Activated T-cell treated with anti-CD3 and anti-CD28 coated beads, Interleukin-2, amount 50 U/mL, for 48 hours (primary cell): Measurements from ENCODE around the gene FAM135A.
"Not testable (repeated sequence)": the region's sequence is repeated elsewhere in the genome, so short reads cannot be mapped to it uniquely, and the experiment has no call there.

Source experiments
- DNase-seq, 2 experiments: peaks; one replicate each; pipeline ENCODE4 v3.0.0-alpha.2; 2020

FAM135A gene

GRCh38 chr6:70396796-70397729 lies 16.2 kb upstream of the FAM135A start:
- DNase-seq = no peak

GRCh38 chr6:70398783-70399728 lies 14.3 kb upstream of the FAM135A start:
- DNase-seq = no peak

- DNase-seq = no peak
These were observed 8.7 kb upstream of the FAM135A start for GRCh38 chr6:70404658-70405057.

- no peak for DNase-seq
These were observed 4.1 kb upstream of the FAM135A start for GRCh38 chr6:70409216-70409615.

GRCh38 chr6:70411542-70412251 lies 1.6 kb upstream of the FAM135A start:
- DNase-seq = no peak

GRCh38 chr6:70412252-70413113 lies 825 bp upstream of the FAM135A start:
- DNase-seq = no peak

GRCh38 chr6:70413992-70414494 lies 735 bp downstream of the FAM135A start:
- no peak for DNase-seq

GRCh38 chr6:70414813-70415212 lies 1.5 kb downstream of the FAM135A start:
- no peak for DNase-seq

GRCh38 chr6:70415247-70415646 lies 1.9 kb downstream of the FAM135A start:
- no peak for DNase-seq

GRCh38 chr6:70415660-70416059 lies 2.4 kb downstream of the FAM135A start:
- DNase-seq = no peak

GRCh38 chr6:70421509-70421908 lies 8.2 kb downstream of the FAM135A start:
- DNase-seq = no peak

- DNase-seq = no peak
These were observed 10.2 kb downstream of the FAM135A start for GRCh38 chr6:70423189-70424134.

GRCh38 chr6:70424291-70424690 lies 11.0 kb downstream of the FAM135A start:
- no peak for DNase-seq

GRCh38 chr6:70436320-70436719 lies 23.0 kb downstream of the FAM135A start:
- DNase-seq = no peak

GRCh38 chr6:70445001-70445400 lies 31.7 kb downstream of the FAM135A start:
- DNase-seq = no peak

GRCh38 chr6:70447343-70448070 lies 34.2 kb downstream of the FAM135A start:
- DNase-seq = not testable (repeated sequence)

GRCh38 chr6:70453899-70454298 lies 40.6 kb downstream of the FAM135A start:
- DNase-seq = not testable (repeated sequence)

GRCh38 chr6:70456735-70457134 lies 43.4 kb downstream of the FAM135A start:
- no peak for DNase-seq

- no peak for DNase-seq
These were observed 45.9 kb downstream of the FAM135A start for GRCh38 chr6:70459235-70459634.

GRCh38 chr6:70459699-70460098 lies 46.4 kb downstream of the FAM135A start:
- DNase-seq = not testable (repeated sequence)
